HUES6 (cell line): Measurements from ENCODE around the gene CDYL.
A peak's percentile ranks its signal among the peaks of the same experiment; 100 is the strongest.

Experiments
- H3K27ac ChIP-seq: 2 replicates; pipeline ENCODE4 v1.7.0; 2013; ENCODE audit warnings: low read depth, mild to moderate bottlenecking, low read length, inconsistent platforms
- H3K27me3 ChIP-seq: 2 replicates; pipeline ENCODE4 v1.6.1; 2013; ENCODE audit warnings: low read length; ENCODE audit not compliant: control insufficient read depth, insufficient read depth
- H3K36me3 ChIP-seq: 2 replicates; pipeline ENCODE4 v1.6.1; 2013; ENCODE audit warnings: low read length; ENCODE audit not compliant: control insufficient read depth, insufficient read depth
- H3K4me1 ChIP-seq: 2 replicates; pipeline ENCODE4 v1.6.1; 2013; ENCODE audit warnings: low read length; ENCODE audit not compliant: control insufficient read depth, insufficient read depth
- H3K4me3 ChIP-seq: 2 replicates; pipeline ENCODE4 v1.5.1; 2013; ENCODE audit warnings: low read depth, low read length
- H3K9ac ChIP-seq: one replicate; pipeline ENCODE4 v1.6.1; 2013; ENCODE audit warnings: mild to moderate bottlenecking, low read length
- H3K9me3 ChIP-seq: 2 replicates; pipeline ENCODE4 v1.6.1; 2013; ENCODE audit warnings: low read depth, low read length; ENCODE audit not compliant: control insufficient read depth, insufficient read depth

CDYL gene

DNA sequence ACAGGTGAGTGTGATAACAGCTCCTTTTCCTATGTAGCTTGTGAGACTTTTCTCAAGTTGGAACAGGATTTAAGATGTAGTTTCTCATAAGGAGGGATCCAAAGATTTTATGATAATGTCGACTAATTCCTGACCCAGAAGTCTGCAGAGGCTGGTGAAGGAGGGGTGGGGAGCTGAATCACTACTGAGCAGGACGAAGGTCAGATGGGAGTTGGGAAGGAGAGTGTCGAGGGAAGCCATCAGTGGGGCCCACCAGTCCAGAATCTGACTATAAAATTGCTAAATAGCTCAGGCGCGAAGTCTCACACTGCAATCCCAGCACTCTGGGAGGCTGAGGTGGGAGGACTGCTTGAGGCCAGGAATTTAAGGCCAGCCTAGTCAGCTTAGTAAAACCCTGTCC, 32.3 kb upstream of the CDYL start:
- H3K4me3 ChIP-seq: no peak overlapping the region
- H3K9me3 ChIP-seq: no peaks in the 10 kb centered on the region
- no peaks in the 10 kb centered on the region for H3K36me3 ChIP-seq
- H3K27me3 ChIP-seq: no peaks in the 10 kb centered on the region
- H3K9ac ChIP-seq: no peak overlapping the region
- no peak overlapping the region for H3K27ac ChIP-seq
- H3K4me1 ChIP-seq: no peaks in the 10 kb centered on the region

GRCh38 chr6:4747588-4747987, 28.6 kb upstream of the CDYL start:
- peaks cover 10% of the 10 kb centered on the region for H3K4me1 ChIP-seq
- H3K9ac ChIP-seq: no peak overlapping the region
- no peak overlapping the region for H3K4me3 ChIP-seq
- no peaks in the 10 kb centered on the region for H3K36me3 ChIP-seq
- no peaks in the 10 kb centered on the region for H3K9me3 ChIP-seq
- H3K27ac ChIP-seq: no peak overlapping the region
- H3K27me3 ChIP-seq: peaks cover 4% of the 10 kb centered on the region; the same call in 1 of the 2 replicates

GRCh38 chr6:4751823-4752464, 24.3 kb upstream of the CDYL start:
- Histone ChIP-seq H3K27me3 (peaks cover 18% of the 10 kb centered on the region; the same call in 1 of the 2 replicates), H3K4me1 (peaks cover 11% of the 10 kb centered on the region), H3K36me3 (no peaks in the 10 kb centered on the region), H3K27ac (no peak overlapping the region), H3K4me3 (no peak overlapping the region), H3K9ac (no peak overlapping the region), H3K9me3 (no peaks in the 10 kb centered on the region)

DNA sequence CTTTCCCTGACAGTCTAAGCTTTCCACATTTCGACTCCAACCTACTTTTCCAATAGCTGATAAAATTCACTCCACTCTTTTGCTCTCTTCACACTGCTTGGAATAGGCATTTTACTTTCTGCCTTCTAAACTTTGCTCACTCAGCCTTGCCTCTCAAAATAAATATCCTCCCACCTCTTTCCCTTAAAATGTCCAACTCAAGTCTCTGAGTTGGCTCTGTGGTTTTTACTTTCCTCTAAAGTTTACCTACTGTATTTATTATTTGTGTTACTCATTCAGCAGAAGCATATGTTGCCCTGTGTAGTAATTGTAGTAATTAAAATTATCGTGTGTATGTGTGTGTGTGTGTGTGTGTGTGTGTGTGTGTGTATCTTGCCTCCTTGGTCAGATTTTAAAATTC, 20.0 kb upstream of the CDYL start:
- Histone ChIP-seq H3K27ac (no peak overlapping the region), H3K36me3 (no peaks in the 10 kb centered on the region), H3K9ac (no peak overlapping the region)

DNA sequence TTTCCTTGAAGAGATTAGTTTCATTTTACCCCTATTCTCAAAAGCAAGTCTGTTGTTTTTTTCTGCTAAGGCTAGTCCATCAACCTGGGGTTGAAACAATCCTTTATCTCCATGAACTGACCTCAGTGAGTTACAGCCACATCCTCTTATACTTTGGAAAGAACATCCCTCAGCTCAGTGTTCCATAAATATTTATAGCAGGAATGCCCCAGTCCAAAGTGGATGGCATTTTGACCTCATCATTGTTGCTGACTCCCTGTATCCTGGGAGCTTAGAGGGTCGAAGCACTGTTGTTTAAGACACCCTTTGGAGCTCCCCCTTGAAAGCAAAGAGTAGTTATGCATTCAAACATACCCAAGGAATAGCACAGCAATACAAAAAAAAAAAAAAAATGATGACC, 16.2 kb upstream of the CDYL start:
- Histone ChIP-seq H3K36me3 (no peaks in the 10 kb centered on the region), H3K27ac (no peak overlapping the region), H3K4me1 (no peaks in the 10 kb centered on the region), H3K9ac (no peak overlapping the region), H3K4me3 (no peak overlapping the region), H3K9me3 (peaks cover 23% of the 10 kb centered on the region; the same call in 1 of the 2 replicates), H3K27me3 (no peaks in the 10 kb centered on the region; the same call in 1 of the 2 replicates)

More for the DNA sequence above, 20.0 kb upstream of the CDYL start:
- Histone ChIP-seq H3K4me3 (no peak overlapping the region), H3K4me1 (peaks cover 11% of the 10 kb centered on the region), H3K9me3 (no peaks in the 10 kb centered on the region), H3K27me3 (peaks cover 16% of the 10 kb centered on the region; the same call in 1 of the 2 replicates)

GRCh38 chr6:4760773-4761172, 15.4 kb upstream of the CDYL start:
- H3K36me3 ChIP-seq: no peaks in the 10 kb centered on the region
- no peak overlapping the region for H3K4me3 ChIP-seq
- H3K27ac ChIP-seq: no peak overlapping the region

GRCh38 chr6:4762294-4762693, 13.9 kb upstream of the CDYL start:
- H3K9me3 ChIP-seq: peaks cover 23% of the 10 kb centered on the region; the same call in 1 of the 2 replicates
- no peaks in the 10 kb centered on the region for H3K27me3 ChIP-seq
- no peak overlapping the region for H3K27ac ChIP-seq
- H3K4me3 ChIP-seq: no peak overlapping the region
- H3K36me3 ChIP-seq: no peaks in the 10 kb centered on the region
- H3K9ac ChIP-seq: no peak overlapping the region
- H3K4me1 ChIP-seq: no peaks in the 10 kb centered on the region

More at GRCh38 chr6:4760773-4761172, 15.4 kb upstream of the CDYL start:
- H3K9ac ChIP-seq: no peak overlapping the region
- no peaks in the 10 kb centered on the region; the same call in 1 of the 2 replicates for H3K27me3 ChIP-seq
- peaks cover 23% of the 10 kb centered on the region; the same call in 1 of the 2 replicates for H3K9me3 ChIP-seq
- no peaks in the 10 kb centered on the region for H3K4me1 ChIP-seq

DNA sequence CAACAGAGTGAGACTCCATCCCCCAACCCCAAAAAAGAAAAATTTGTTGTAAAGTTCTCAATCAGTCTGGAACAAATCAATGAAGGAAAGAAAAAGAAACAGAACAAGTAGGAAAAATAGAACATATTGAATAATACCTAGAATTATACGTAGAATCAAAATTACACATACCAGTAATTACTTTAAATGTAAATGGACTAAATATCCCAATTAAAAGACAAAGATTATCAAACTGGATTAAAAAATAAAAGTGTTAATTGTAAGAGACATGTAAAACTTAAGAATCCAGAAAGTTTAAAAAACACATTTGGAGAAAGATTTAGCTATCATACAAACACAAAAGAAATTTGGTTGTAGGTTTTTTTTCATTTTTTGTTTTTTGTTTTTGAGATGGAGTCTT, 12.3 kb upstream of the CDYL start:
- Histone ChIP-seq H3K4me3 (no peak overlapping the region), H3K27ac (no peak overlapping the region), H3K9ac (no peak overlapping the region)

GRCh38 chr6:4768815-4769214, 7.4 kb upstream of the CDYL start:
- Histone ChIP-seq H3K9ac (no peak overlapping the region), H3K36me3 (no peaks in the 10 kb centered on the region), H3K9me3 (peaks cover 2% of the 10 kb centered on the region; the same call in 1 of the 2 replicates), H3K27ac (no peak overlapping the region), H3K4me1 (peaks cover 12% of the 10 kb centered on the region), H3K27me3 (peaks cover 3% of the 10 kb centered on the region; the same call in 1 of the 2 replicates), H3K4me3 (no peak overlapping the region)

More for the DNA sequence above, 12.3 kb upstream of the CDYL start:
- no peaks in the 10 kb centered on the region for H3K27me3 ChIP-seq
- H3K9me3 ChIP-seq: peaks cover 23% of the 10 kb centered on the region; the same call in 1 of the 2 replicates
- no peaks in the 10 kb centered on the region for H3K36me3 ChIP-seq
- no peaks in the 10 kb centered on the region for H3K4me1 ChIP-seq

DNA sequence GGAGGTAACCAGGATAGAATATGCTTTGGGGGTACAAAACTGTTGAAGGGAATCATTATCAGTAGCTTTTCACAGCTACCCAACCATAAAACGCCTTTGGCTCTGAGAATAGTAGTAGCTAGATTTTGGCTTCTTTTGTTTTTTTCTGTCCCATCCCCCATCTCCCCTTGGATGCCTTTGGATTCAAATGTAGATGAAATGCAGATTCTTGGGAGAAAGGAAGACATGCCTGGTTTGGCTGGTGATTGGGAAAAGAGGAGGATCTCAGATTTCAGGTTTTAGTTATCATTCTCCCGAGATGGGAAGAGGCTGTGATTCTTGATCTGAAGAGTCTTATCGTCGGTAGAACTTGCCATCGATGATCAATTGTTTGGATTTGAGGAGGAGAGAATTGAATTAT, 3.5 kb upstream of the CDYL start:
- Histone ChIP-seq H3K4me3 (peak overlapping the region; percentile 98), H3K9ac (peak overlapping the region; percentile 96)

GRCh38 chr6:4773181-4773580, 3.0 kb upstream of the CDYL start:
- H3K27me3 ChIP-seq: peaks cover 26% of the 10 kb centered on the region
- H3K4me1 ChIP-seq: peaks cover 15% of the 10 kb centered on the region
- no peaks in the 10 kb centered on the region for H3K36me3 ChIP-seq
- H3K9me3 ChIP-seq: peaks cover 5% of the 10 kb centered on the region; the same call in 1 of the 2 replicates
- peak overlapping the region; percentile 92 for H3K27ac ChIP-seq
- H3K4me3 ChIP-seq: peak overlapping the region; percentile 98
- peak overlapping the region; percentile 96 for H3K9ac ChIP-seq

More for the DNA sequence above, 3.5 kb upstream of the CDYL start:
- Histone ChIP-seq H3K36me3 (no peaks in the 10 kb centered on the region), H3K27me3 (peaks cover 21% of the 10 kb centered on the region), H3K27ac (peak overlapping the region; percentile 92), H3K4me1 (peaks cover 14% of the 10 kb centered on the region), H3K9me3 (peaks cover under 1% of the 10 kb centered on the region; the same call in 1 of the 2 replicates)
